ENCODE results near the gene ADIPOR1. TPM values are rescaled to one million over a fixed set of nuclear protein-coding genes. Genes with fewer than 3 reads are reported as not detected.

Gene ADIPOR1
- total RNA-seq, 1 donor from 2014 or later: 59.0 TPM

GRCh38 chr1:202952099-202952498 lies 6.0 kb downstream of the ADIPOR1 start:
- TF ChIP-seq CTCF (conservative IDR thresholded peaks at IDR 0.05; ENCODE audit: low read depth, low read length): no peak
- no peak for DNase-seq (ENCODE audit: low read depth)
- no peak overlapping the region for H3K4me3 ChIP-seq (ENCODE audit: low read depth, low read length)

DNA sequence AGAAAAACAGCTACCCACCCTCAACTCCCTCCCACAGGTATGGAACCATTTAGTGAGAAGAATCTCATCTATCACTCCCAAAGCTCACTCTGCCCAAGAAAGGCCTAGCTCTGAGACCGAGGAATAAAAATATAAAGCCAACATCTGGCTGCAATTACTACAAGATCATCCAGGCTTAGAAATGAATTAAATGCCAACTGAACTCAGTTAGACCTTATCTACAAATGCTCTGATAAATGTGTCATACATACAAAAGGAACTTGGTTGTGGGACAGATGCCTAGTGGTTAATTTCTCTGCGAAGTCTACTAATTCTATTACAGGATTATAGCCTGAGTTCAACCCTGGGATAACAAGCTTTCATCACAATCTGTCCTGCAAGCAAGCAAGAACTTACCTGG lies 6.7 kb downstream of the ADIPOR1 start:
- no peak for DNase-seq (ENCODE audit: low read depth)
- no peak overlapping the region for H3K4me3 ChIP-seq (ENCODE audit: low read depth, low read length)
- TF ChIP-seq CTCF (conservative IDR thresholded peaks at IDR 0.05; ENCODE audit: low read depth, low read length): no peak

DNA sequence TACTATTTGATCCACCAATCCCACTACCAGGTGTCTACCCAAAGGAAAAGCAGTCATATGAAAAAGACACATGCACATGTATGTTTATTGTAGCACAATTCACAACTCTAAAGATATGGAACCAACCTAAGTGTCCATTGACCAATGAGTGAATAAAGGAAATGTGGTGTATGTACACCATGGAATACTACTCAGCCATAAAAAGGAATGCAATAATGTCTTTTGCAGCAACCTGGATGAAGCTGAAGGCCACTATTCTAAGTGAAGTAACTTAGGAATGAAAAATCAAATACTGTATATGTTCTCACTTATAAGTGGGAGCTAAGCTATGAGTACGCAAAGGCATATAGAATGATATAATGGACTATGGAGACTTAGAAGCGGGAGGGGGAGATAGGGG lies 12.6 kb downstream of the ADIPOR1 start:
- no peak for TF ChIP-seq CTCF (conservative IDR thresholded peaks at IDR 0.05; ENCODE audit: low read depth, low read length)

GRCh38 chr1:202944438-202944921 lies 13.6 kb downstream of the ADIPOR1 start:
- DNase-seq (ENCODE audit: low read depth): no peak
- H3K4me3 ChIP-seq (ENCODE audit: low read depth, low read length): no peak overlapping the region
- TF ChIP-seq CTCF (conservative IDR thresholded peaks at IDR 0.05; ENCODE audit: low read depth, low read length): no peak

More for the DNA sequence above, 12.6 kb downstream of the ADIPOR1 start:
- DNase-seq (ENCODE audit: low read depth): no peak
- H3K4me3 ChIP-seq (ENCODE audit: low read depth, low read length): no peak overlapping the region

DNA sequence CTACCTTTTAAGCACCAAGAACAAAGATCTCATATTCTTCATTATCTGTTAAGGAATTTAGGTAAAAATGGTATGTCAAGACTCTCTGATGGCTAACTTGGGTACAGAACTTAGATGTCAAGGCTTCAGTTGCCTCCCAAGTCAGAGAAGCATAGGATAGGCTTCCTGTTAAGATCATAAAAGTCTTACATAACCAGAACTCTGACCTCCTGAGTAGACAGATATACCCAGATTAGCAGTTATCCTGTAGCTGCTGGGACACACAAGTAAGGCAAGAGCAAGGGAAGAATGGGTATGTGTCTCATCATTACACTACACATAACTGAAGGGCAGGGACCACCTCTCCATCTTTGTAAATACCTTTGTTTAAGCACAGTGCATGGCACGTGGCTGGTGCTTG lies 15.7 kb downstream of the ADIPOR1 start:
- H3K4me3 ChIP-seq (ENCODE audit: low read depth, low read length): no peak overlapping the region
- no peak for TF ChIP-seq CTCF (conservative IDR thresholded peaks at IDR 0.05; ENCODE audit: low read depth, low read length)

DNA sequence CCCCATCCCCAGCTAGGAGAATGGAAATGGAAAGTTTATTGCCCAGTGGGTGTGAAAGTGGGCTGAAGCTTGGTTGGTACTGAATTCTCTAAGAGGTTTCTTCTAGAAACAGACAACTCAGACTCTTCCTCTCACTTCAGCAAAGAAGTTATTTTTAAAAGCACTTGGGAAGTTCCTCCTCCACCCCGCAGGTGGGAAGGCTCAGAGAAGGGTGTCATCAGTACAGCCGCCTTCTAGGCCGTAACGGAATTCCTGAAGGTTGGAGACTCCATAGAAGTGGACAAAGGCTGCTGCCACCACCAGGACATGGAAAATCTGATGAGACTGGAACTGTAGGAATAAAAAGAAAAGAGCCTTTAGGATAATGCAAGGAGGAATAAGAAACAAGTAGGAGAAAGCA lies 16.7 kb downstream of the ADIPOR1 start:
- no peak for DNase-seq (ENCODE audit: low read depth)
- no peak for TF ChIP-seq CTCF (conservative IDR thresholded peaks at IDR 0.05; ENCODE audit: low read depth, low read length)
- no peak overlapping the region for H3K4me3 ChIP-seq (ENCODE audit: low read depth, low read length)

More for the DNA sequence above, 15.7 kb downstream of the ADIPOR1 start:
- no peak for DNase-seq (ENCODE audit: low read depth)

DNA sequence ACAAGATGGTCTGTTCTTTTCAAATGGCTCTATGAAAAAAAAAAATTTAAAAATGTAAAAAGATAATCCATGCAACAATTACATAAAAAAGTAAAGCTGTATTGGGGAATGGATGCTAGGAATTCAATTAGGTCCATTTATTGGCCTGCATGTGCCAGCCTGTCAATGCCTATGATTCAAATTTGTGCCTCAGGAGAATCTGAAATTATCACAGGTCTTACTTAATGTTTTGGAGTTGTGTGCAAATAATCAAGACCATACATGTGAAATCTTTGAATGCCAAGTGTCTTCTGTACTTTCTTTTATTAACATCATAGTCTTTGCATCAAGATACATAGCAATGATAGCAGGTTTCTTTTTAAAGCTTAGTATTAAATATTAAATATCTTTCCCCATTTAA lies 17.6 kb downstream of the ADIPOR1 start:
- no peak for DNase-seq (ENCODE audit: low read depth)
- TF ChIP-seq CTCF (conservative IDR thresholded peaks at IDR 0.05; ENCODE audit: low read depth, low read length): no peak
- H3K4me3 ChIP-seq (ENCODE audit: low read depth, low read length): no peak overlapping the region
